Activated naive CD8-positive, alpha-beta T cell treated with anti-CD3 and anti-CD28 coated beads, Interleukin-2, amount 50 U/mL, for 16 hours (primary cell): ENCODE results near the gene PGP.
"Not testable (repeated sequence)": the region's sequence is repeated elsewhere in the genome, so short reads cannot be mapped to it uniquely, and the experiment has no call there.

Source experiments
- DNase-seq: peaks from one replicate; pipeline ENCODE4 v3.0.0-alpha.2; 2020; ENCODE audit warnings: low read depth, low spot score

PGP gene, protein sequence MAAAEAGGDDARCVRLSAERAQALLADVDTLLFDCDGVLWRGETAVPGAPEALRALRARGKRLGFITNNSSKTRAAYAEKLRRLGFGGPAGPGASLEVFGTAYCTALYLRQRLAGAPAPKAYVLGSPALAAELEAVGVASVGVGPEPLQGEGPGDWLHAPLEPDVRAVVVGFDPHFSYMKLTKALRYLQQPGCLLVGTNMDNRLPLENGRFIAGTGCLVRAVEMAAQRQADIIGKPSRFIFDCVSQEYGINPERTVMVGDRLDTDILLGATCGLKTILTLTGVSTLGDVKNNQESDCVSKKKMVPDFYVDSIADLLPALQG

GRCh38 chr16:2214719-2214968 is at the start of gene PGP:
Gene PGP (minus strand): TSS chr16:2214840. CDS start chr16:2214777, 63 bp downstream.
- no peak for DNase-seq

GRCh38 chr16:2263026-2263425 is 48.4 kb upstream of the PGP start:
- DNase-seq = not testable (repeated sequence)

- no peak for DNase-seq
Measured at GRCh38 chr16:2260250-2260649, 45.6 kb upstream of the PGP start.

DNA sequence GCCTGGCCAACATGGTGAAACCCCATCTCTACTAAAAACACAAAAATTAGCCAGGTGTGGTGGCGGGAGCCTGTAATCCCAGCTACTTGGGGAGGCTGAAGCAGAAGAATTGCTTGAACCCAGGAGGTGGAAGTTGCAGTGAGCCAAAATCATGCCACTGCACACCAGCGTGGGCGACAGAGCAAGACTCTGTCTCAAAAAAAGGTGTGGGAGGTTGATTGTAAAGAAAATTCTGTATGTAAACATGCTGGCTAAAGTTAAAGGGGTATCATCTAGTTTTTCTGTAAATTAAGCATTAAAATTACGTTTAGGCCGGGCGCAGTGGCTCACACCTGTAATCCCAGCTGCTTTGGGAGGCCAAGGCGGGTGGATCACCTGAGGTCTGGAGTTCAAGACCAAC is 43.9 kb upstream of the PGP start:
- not testable (repeated sequence) for DNase-seq

- no peak for DNase-seq
Measured at GRCh38 chr16:2257726-2258125, 43.1 kb upstream of the PGP start.

DNA sequence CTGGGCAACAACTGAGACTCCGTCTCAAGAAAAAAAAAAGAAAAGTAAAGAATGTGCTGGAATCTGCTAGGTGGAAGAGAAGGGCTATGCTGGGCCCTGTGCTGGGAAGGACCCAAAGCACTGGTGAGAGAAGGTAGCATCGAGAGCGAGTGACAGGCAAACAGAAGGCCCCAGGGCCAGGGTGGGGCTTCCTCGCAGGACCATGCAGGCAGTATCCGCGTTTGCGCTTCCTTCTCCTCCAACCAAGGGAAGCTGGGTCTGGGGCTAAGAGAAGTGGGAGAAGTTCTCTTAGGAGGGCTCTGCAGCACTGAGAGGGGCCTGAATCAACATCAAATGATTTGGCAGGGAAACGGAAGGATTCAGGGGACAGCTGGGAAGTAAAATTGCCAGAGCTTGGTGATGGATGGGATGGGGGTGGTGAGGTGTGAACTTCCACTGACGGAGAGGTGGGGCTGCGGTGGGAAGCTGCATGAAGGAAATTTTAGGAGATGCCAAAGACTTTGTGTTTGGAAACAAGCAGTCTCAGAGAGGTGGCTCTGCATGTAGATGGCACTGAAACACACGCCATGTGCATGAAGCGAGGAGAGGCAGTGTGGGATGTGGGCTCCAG is 42.0 kb upstream of the PGP start:
- no peak for DNase-seq

GRCh38 chr16:2253293-2253692 is 38.7 kb upstream of the PGP start:
- DNase-seq = no peak

- no peak for DNase-seq
Measured at GRCh38 chr16:2252806-2253148, 38.1 kb upstream of the PGP start.

- no peak for DNase-seq
Measured at GRCh38 chr16:2251296-2252111, 36.9 kb upstream of the PGP start, which contains the start of gene ECI1. Gene ECI1 (minus strand): TSS chr16:2251587. CDS start chr16:2251566, 21 bp downstream.

GRCh38 chr16:2250652-2251295 is 36.1 kb upstream of the PGP start:
- no peak for DNase-seq

GRCh38 chr16:2246301-2246885 is 31.8 kb upstream of the PGP start:
- no peak for DNase-seq

DNA sequence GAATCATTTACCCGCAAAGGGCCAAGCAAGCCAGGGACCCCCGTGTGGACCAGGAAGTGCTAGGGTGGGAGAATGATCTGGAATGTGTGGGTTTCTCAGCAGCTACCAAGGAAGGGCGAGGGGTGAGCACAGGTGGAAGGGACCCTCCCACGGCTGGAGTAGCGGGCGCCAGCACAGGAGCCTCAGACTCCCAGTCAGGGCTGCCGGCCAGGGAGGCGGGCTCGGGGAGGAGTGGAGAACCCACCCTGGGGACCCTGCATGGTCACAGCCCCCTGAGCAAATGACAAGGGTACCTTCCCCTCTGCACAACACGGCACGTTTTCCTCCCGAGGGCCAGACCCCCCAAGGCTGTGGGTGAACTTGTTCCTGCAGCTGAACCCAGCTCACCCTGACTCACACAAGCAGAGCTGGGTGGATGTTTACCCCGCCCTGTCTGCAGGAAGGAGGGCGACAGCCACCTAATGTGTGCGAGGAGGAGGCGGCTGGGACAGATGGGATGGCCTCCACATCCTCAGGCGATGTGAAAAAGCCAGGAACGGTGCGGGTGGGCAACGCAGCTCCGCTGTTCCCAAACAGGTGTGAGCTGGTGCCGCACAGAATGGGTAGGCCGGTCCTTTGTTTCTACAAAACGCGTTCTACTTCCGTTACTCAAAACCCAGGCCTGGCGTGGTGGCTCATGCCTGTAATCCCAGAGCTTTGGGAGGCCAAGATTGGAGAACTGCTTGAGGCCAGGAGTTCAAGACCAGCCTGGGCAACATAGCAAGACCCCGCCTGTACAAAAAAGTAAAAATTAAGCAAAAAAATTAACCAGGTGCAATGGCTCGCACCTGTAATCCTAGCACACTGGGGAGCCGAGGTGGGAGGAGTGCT is 30.5 kb upstream of the PGP start:
- no peak for DNase-seq

GRCh38 chr16:2244301-2244700 is 29.7 kb upstream of the PGP start:
- DNase-seq = no peak

DNA sequence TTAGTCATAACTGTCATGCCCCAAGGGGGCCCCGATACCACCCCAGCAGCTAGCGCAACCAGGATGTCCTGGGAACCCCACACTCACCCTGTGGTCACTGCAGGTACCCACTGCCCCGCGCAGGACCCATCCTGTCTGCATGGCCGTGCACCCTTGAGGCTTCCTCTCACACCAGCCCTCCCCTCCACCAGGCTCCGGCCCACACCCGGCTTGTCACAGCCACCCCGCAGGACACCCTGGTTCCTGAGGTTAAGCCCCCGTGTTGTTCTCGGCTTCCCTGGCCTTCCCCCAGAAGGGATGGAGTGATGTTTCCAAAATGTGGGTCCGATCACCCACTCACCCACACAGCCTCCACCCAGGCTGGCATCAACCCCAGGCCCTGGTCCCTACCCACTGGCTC is 29.1 kb upstream of the PGP start:
- no peak for DNase-seq

- no peak for DNase-seq
Measured at GRCh38 chr16:2243031-2243528, 28.4 kb upstream of the PGP start.

- no peak for DNase-seq
Measured at GRCh38 chr16:2242598-2242997, 28.0 kb upstream of the PGP start.

- DNase-seq = not testable (repeated sequence)
Measured at GRCh38 chr16:2240331-2240730, 25.7 kb upstream of the PGP start.

- DNase-seq = no peak
Measured at GRCh38 chr16:2238838-2239675, 24.4 kb upstream of the PGP start.

DNA sequence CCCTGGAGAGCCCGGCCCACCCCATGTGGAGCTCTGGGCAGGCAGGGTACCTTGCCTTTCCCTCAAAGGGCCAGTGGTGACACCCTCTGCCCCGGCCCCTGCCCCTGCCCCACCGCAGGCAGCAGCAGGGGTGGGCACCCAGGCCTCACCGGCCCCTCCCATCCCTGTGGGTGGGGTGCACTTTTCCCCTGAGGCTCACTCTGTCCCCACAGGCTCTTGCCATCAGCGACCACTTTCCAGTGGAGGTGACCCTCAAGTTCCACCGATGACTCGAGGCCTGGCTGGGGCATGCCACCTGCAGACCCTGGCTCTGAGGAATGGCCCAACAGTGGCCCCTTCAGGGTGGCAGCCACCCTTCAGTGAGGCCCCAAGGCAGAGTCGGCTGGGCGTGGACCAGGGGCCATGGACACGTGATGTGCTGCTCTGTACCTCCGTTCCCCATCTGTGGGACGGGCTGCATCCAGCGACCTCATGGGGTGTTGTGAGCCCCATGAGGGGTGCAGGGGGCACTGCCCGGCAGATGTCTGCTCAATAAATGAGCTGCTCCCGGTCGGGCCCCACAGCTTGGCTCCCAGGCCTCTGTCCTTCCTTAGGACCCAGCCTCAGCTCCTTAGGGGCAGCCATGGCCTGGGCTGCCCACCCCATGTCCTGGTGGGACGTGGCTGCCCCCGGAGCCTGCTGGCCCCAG is 23.7 kb upstream of the PGP start:
- no peak for DNase-seq
